Keratinocyte (primary cell): Measurements from ENCODE around the gene VASN. TPM values are rescaled to one million over a fixed set of nuclear protein-coding genes. Genes with fewer than 3 reads are reported as not detected.

ENCODE experiments used
- DNase-seq: peaks from one replicate; pipeline ENCODE4 v3.0.0-alpha.2; 2011; ENCODE audit warnings: low read depth, missing footprints, low spot score
- FAIRE-seq: peaks from 2 replicates; lab custom pipeline; 2011; peaks lifted over from hg19 to GRCh38; lab: Jason Lieb, UNC
- H2AFZ ChIP-seq: 2 replicates; pipeline ENCODE4 v1.6.0; 2012; ENCODE audit warnings: low read length, control low read depth, inconsistent platforms; ENCODE audit not compliant: control insufficient read depth
- H3K27ac ChIP-seq: 2 replicates; pipeline ENCODE4 v1.5.1; 2011; ENCODE audit warnings: low read length; ENCODE audit not compliant: control insufficient read depth, insufficient read depth
- H3K27me3 ChIP-seq: 3 replicates; pipeline ENCODE4 v1.6.0; 2011; ENCODE audit warnings: low read length; ENCODE audit not compliant: control insufficient read depth, insufficient read depth; ENCODE audit errors: extremely low read depth
- H3K36me3 ChIP-seq, 2 experiments: 2 replicates in 1 of 2; 3 replicates in 1 of 2; pipeline ENCODE4 v1.5.1; 2011; ENCODE audit warnings: low read length in 2 of 2, mild to moderate bottlenecking in 1 of 2; ENCODE audit not compliant: control insufficient read depth in 2 of 2, insufficient read depth in 2 of 2; ENCODE audit errors: extremely low read depth in 1 of 2
- H3K4me1 ChIP-seq: 3 replicates; pipeline ENCODE4 v1.5.1; 2011; ENCODE audit warnings: low read length; ENCODE audit not compliant: control insufficient read depth, insufficient read depth; ENCODE audit errors: extremely low read depth
- H3K4me2 ChIP-seq: 3 replicates; pipeline ENCODE4 v1.6.0; 2011; ENCODE audit warnings: low read depth, low read length; ENCODE audit not compliant: control insufficient read depth, insufficient read depth; ENCODE audit errors: extremely low read depth
- H3K4me3 ChIP-seq, 3 experiments: fragments of 200-600 bp in 1 of 3; sonication (generic) in 1 of 3; 2 replicates in 2 of 3; 3 replicates in 1 of 3; pipeline ENCODE4 v1.5.1; 2011 to 2016; ENCODE audit warnings: low read length in 3 of 3, mild to moderate bottlenecking in 3 of 3, control low read depth in 2 of 3, inconsistent platforms in 1 of 3, low read depth in 1 of 3, mixed read lengths in 1 of 3, mixed run types in 1 of 3, moderate library complexity in 1 of 3; ENCODE audit not compliant: control insufficient read depth in 2 of 3, insufficient read depth in 2 of 3; ENCODE audit errors: extremely low read depth in 1 of 3
- H3K79me2 ChIP-seq: 2 replicates; pipeline ENCODE4 v1.6.0; 2012; ENCODE audit warnings: low read length; ENCODE audit not compliant: control insufficient read depth, insufficient read depth
- H3K9ac ChIP-seq: 3 replicates; pipeline ENCODE4 v1.6.0; 2011; ENCODE audit warnings: low read length; ENCODE audit not compliant: control insufficient read depth, insufficient read depth; ENCODE audit errors: extremely low read depth
- H3K9me1 ChIP-seq: 3 replicates; pipeline ENCODE4 v1.6.0; 2011; ENCODE audit warnings: low read length; ENCODE audit not compliant: control insufficient read depth, insufficient read depth; ENCODE audit errors: extremely low read depth
- H3K9me3 ChIP-seq: 2 replicates; pipeline ENCODE4 v1.5.1; 2012; ENCODE audit warnings: low read depth, low read length; ENCODE audit not compliant: control insufficient read depth
- H4K20me1 ChIP-seq: 3 replicates; pipeline ENCODE4 v1.6.0; 2011; ENCODE audit warnings: low read length; ENCODE audit not compliant: control insufficient read depth, insufficient read depth; ENCODE audit errors: extremely low read depth
- EZH2 ChIP-seq: IDR thresholded peaks from one replicate; pipeline ENCODE4 v1.6.1; 2012; ENCODE audit warnings: inconsistent platforms, mild to moderate bottlenecking, low read length, moderate library complexity
- dilution Hi-C: fragments of 300-500 bp; cut with MboI; formaldehyde crosslinking; loops from one replicate; pipeline ENCODE4 v1.7.0; 2020; ENCODE audit warnings: low sequenced_read_pairs; ENCODE audit not compliant: extremely low pct_ligation_motif_present
- polyA plus RNA-seq, 5 experiments: library from polyadenylated mRNA; depleted of rRNA in 3 of 5; stranded (reverse) in 3 of 5; stranded (forward) in 1 of 5; unstranded in 1 of 5; fragments of >200 nt; gene quantifications; 1 replicate in 1 of 5; 2 replicates in 3 of 5; 3 replicates in 1 of 5; pipeline versions ENCODE4 v1.2.1 to v1.2.3, GENCODE V29; 2011 to 2012; ENCODE audit warnings: missing spikeins in 2 of 5, low read depth in 1 of 5, low replicate concordance in 1 of 5
- TF ChIP-seq, protein P1 (sequence below), 3 experiments: IDR thresholded peaks in 1 of 3; conservative IDR thresholded peaks in 1 of 3; optimal IDR thresholded peaks in 1 of 3; 2 replicates in 2 of 3; 3 replicates in 1 of 3; pipeline versions ENCODE3 to v1.5.1; 2011; ENCODE audit warnings: low read length in 3 of 3, mild to moderate bottlenecking in 3 of 3, moderate library complexity in 2 of 3, control low read depth in 1 of 3, inconsistent platforms in 1 of 3; ENCODE audit not compliant: insufficient read depth in 2 of 3; ENCODE audit errors: extremely low read depth in 1 of 3

Gene VASN
- polyA plus RNA-seq, 1 donor (not counting 4 experiments of a cell fraction or from before 2014, with no cell fraction given), result 0.37 TPM

DNA sequence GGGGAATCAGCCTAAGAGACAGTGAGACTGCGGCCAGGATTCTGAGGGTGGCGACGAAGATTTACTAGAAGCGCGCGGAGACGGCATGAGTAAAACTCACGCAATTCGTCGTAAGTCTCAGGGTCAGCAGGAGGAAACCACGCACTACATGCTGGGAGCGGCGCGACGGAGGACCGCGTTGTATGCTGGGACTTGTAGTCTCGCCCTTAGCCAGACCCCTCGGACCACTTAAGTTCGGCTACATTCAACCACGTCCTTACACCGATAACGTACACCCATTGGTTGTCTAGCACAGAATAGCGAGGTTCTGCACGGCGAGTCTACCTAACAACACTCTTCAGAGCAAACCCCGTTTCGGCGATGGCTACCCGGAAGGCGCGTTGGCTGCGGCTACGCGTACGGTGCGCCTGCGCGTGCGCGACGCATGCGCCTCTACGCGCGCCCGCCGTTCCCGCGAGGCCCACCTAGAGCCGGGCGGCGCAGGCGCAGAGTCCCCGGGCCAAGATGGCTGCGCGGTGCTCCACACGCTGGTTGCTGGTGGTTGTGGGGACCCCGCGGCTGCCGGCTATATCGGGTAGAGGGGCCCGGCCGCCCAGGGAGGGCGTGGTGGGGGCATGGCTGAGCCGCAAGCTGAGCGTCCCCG lies 53.9 kb downstream of the VASN start, which contains the start of gene DNAJA3:
DNAJA3 (plus strand) TSS at position 491 of the 643 bp plus-strand sequence; CDS start at position 505, 14 bp downstream.
- Histone ChIP-seq H3K9ac (peak within 1 kb of the TSS; percentile 94), H3K4me3 (peak within 1 kb of the TSS; percentile 91 to 99 (median 95)), H2AFZ (peak within 1 kb of the TSS; percentile 100), H3K79me2 (peaks cover 47% of the 10 kb centered on the region), H3K36me3 (peaks cover 0 to 6% of the 10 kb centered on the region in 2 experiments), H4K20me1 (no peaks in the 10 kb centered on the region), H3K27ac (peak within 1 kb of the TSS; percentile 99), H3K4me1 (peaks cover 21% of the 10 kb centered on the region), H3K27me3 (no peaks in the 10 kb centered on the region), H3K9me1 (no peaks in the 10 kb centered on the region), H3K9me3 (no peaks in the 10 kb centered on the region), H3K4me2 (peak within 1 kb of the TSS; percentile 99)
- dilution Hi-C loops, result no loop called here
- peak; percentile 75 for FAIRE-seq
- DNase-seq, result peak; percentile 59
- TF ChIP-seq, protein P1, sequence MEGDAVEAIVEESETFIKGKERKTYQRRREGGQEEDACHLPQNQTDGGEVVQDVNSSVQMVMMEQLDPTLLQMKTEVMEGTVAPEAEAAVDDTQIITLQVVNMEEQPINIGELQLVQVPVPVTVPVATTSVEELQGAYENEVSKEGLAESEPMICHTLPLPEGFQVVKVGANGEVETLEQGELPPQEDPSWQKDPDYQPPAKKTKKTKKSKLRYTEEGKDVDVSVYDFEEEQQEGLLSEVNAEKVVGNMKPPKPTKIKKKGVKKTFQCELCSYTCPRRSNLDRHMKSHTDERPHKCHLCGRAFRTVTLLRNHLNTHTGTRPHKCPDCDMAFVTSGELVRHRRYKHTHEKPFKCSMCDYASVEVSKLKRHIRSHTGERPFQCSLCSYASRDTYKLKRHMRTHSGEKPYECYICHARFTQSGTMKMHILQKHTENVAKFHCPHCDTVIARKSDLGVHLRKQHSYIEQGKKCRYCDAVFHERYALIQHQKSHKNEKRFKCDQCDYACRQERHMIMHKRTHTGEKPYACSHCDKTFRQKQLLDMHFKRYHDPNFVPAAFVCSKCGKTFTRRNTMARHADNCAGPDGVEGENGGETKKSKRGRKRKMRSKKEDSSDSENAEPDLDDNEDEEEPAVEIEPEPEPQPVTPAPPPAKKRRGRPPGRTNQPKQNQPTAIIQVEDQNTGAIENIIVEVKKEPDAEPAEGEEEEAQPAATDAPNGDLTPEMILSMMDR (optimal IDR thresholded peaks at IDR 0.05 in 1 of 3, IDR thresholded peaks at IDR 0.05 in 1 of 3, conservative IDR thresholded peaks at IDR 0.05 in 1 of 3; ENCODE audit: extremely low read depth in 1 of 3, insufficient read depth in 2 of 3, low read length in 3 of 3), result no peak
- no peak for TF ChIP-seq EZH2

- FAIRE-seq, result no peak
These were observed 54.5 kb downstream of the VASN start for GRCh38 chr16:4426021-4426684.

More at GRCh38 chr16:4426021-4426684, 54.5 kb downstream of the VASN start:
- H3K9me3 ChIP-seq, result no peaks in the 10 kb centered on the region
- peak overlapping the region; percentile 77 for H2AFZ ChIP-seq
- no peaks in the 10 kb centered on the region for H3K9me1 ChIP-seq
- peak overlapping the region; percentile 91 to 99 (median 95) for H3K4me3 ChIP-seq
- H3K9ac ChIP-seq, result peak overlapping the region; percentile 94
- H3K79me2 ChIP-seq, result peaks cover 53% of the 10 kb centered on the region
- no peaks in the 10 kb centered on the region for H4K20me1 ChIP-seq
- peaks cover 2 to 6% of the 10 kb centered on the region in 2 experiments for H3K36me3 ChIP-seq
- peaks cover 21% of the 10 kb centered on the region for H3K4me1 ChIP-seq
- H3K27me3 ChIP-seq, result no peaks in the 10 kb centered on the region
- TF ChIP-seq EZH2, result no peak
- TF ChIP-seq, protein P1 (optimal IDR thresholded peaks at IDR 0.05 in 1 of 3, IDR thresholded peaks at IDR 0.05 in 1 of 3, conservative IDR thresholded peaks at IDR 0.05 in 1 of 3; ENCODE audit: extremely low read depth in 1 of 3, insufficient read depth in 2 of 3, low read length in 3 of 3), result no peak
- DNase-seq, result no peak
- H3K27ac ChIP-seq, result peak overlapping the region; percentile 99
- dilution Hi-C loops, result no loop called here
- H3K4me2 ChIP-seq, result peak overlapping the region; percentile 99
